K562 (cell line): ENCODE measurements around the gene FKBP9. TPM values are rescaled to one million over a fixed set of nuclear protein-coding genes. Genes with fewer than 3 reads are reported as not detected.

Experiments
- CBX2 ChIP-seq: fragments of 200-600 bp; sonication (generic); IDR thresholded peaks from one replicate; pipeline ENCODE4 v1.6.1; 2012; ENCODE audit warnings: mild to moderate bottlenecking, low read length, inconsistent platforms; ENCODE audit not compliant: insufficient read depth, poor library complexity, severe bottlenecking
- CUX1 ChIP-seq: fragments of 200-800 bp; sonication (Bioruptor generic); IDR thresholded peaks from 2 replicates; pipeline ENCODE4 v1.6.1; 2016; ENCODE audit warnings: missing genetic modification characterization, missing compliant biosample characterization
- E2F6 ChIP-seq, 2 experiments: IDR thresholded peaks; 2 replicates each; pipeline ENCODE4 v1.6.1; 2011; ENCODE audit warnings: borderline replicate concordance in 1 of 2, control low read depth in 1 of 2, low read depth in 1 of 2, low read length in 1 of 2, mild to moderate bottlenecking in 1 of 2, mixed read lengths in 1 of 2, moderate library complexity in 1 of 2; ENCODE audit not compliant: insufficient read depth in 1 of 2, insufficient read length in 1 of 2, poor library complexity in 1 of 2, severe bottlenecking in 1 of 2; ENCODE audit errors: extremely low read depth in 1 of 2
- ERF ChIP-seq: fragments of 450-650 bp; formaldehyde crosslinking; IDR thresholded peaks from 2 replicates; pipeline ENCODE4 v1.4.0; 2020; ENCODE audit warnings: mild to moderate bottlenecking, mixed read lengths
- MYNN ChIP-seq, 2 experiments: sonication (generic); formaldehyde crosslinking in 1 of 2; IDR thresholded peaks; 2 replicates each; pipeline versions ENCODE4 v1.5.0 to v1.6.1; 2016 to 2020; ENCODE audit warnings: antibody characterized with exemption in 1 of 2, missing genetic modification reagents in 1 of 2
- NFE2L1 ChIP-seq: fragments of 450-650 bp; IDR thresholded peaks from 2 replicates; pipeline ENCODE4 v1.6.1; 2016; ENCODE audit warnings: missing genetic modification characterization, low read depth, mild to moderate bottlenecking, missing compliant biosample characterization, moderate library complexity, borderline replicate concordance
- NFIC ChIP-seq: fragments of 450-650 bp; IDR thresholded peaks from 2 replicates; pipeline ENCODE4 v1.6.1; 2017; ENCODE audit warnings: mild to moderate bottlenecking, inconsistent platforms
- RFX7 ChIP-seq: fragments of 250-450 bp; sonication (Bioruptor Pico); IDR thresholded peaks from 2 replicates; pipeline ENCODE4 v1.5.1; 2021; ENCODE audit warnings: mild to moderate bottlenecking
- ZBTB9 ChIP-seq: fragments of 450-650 bp; formaldehyde crosslinking; IDR thresholded peaks from 2 replicates; pipeline ENCODE4 v1.4.0; 2020; ENCODE audit warnings: mild to moderate bottlenecking, moderate library complexity
- ZNF280A ChIP-seq: fragments of 450-650 bp; IDR thresholded peaks from 2 replicates; pipeline ENCODE4 v1.6.1; 2018; ENCODE audit warnings: mild to moderate bottlenecking, low read depth; ENCODE audit not compliant: partially characterized antibody
- ZNF324 ChIP-seq: fragments of 250-450 bp; sonication (Bioruptor Pico); IDR thresholded peaks from 2 replicates; pipeline ENCODE4 v1.4.0; 2020; ENCODE audit warnings: mild to moderate bottlenecking
- polyA plus RNA-seq, 8 experiments: library from polyadenylated mRNA; depleted of rRNA in 4 of 8; stranded (reverse) in 5 of 8; unstranded in 3 of 8; fragments of >200 nt; fragmentation: Nextera tagmentation in 2 of 8; fragmentation: Illumina TruSeq in 1 of 8; extraction: Ambion mirVana in 2 of 8; extraction: Trizol in 1 of 8; gene quantifications; 2 replicates each; pipeline versions ENCODE4 v1.2.1 to v1.2.3, GENCODE V29; 2011 to 2014; ENCODE audit warnings: inconsistent platforms in 1 of 8, missing spikeins in 1 of 8
- total RNA-seq, 7 experiments: library from RNA; depleted of rRNA in 6 of 7; stranded (reverse); fragments of >200 nt in 6 of 7; fragmentation: Illumina TruSeq in 2 of 7; extraction: Trizol in 2 of 7; gene quantifications; 2 replicates each; pipeline versions ENCODE4 v1.2.1 to v1.2.3, GENCODE V29; 2011 to 2021; ENCODE audit warnings: low replicate concordance in 1 of 7

Gene FKBP9
- total and polyA plus RNA-seq, 9 of the 15 experiments (the other 6 are each of a cell fraction or from before 2014, with no cell fraction given) = 5.9 to 23.7 (median 15.8) TPM

- 0 out of 2 replicates have a peak, but pooled peaks have one; percentile 43 for TF ChIP-seq CUX1 (CRISPR knock-in tag)
- peak; percentile 61 for TF ChIP-seq ZNF280A
- TF ChIP-seq RFX7 (CRISPR knock-in tag) = no peak
- no peak for TF ChIP-seq NFIC
- 0 out of 2 replicates have a peak, but pooled peaks have one; percentile 2 for TF ChIP-seq ERF (CRISPR knock-in tag)
- peak; percentile 99 for TF ChIP-seq ZNF324
- peak in 1 of 2 experiments; percentile 40 for TF ChIP-seq E2F6 (IDR thresholded peaks at IDR 0.05; ENCODE audit: borderline replicate concordance in 1 of 2, extremely low read depth in 1 of 2, insufficient read depth in 1 of 2, insufficient read length in 1 of 2, low read depth in 1 of 2, low read length in 1 of 2, poor library complexity in 1 of 2, severe bottlenecking in 1 of 2)
- no peak for TF ChIP-seq CBX2
- no peak for TF ChIP-seq MYNN (IDR thresholded peaks at IDR 0.05)
- no peak for TF ChIP-seq MYNN (CRISPR knock-in tag; IDR thresholded peaks at IDR 0.05)
- TF ChIP-seq NFE2L1 = no peak
- 0 out of 2 replicates have a peak, but pooled peaks have one; percentile 5 for TF ChIP-seq ZBTB9 (CRISPR knock-in tag)
Observed at GRCh38 chr7:32943252-32944030, 13.8 kb upstream of the FKBP9 start (continued).
